Measurements from ENCODE around the gene DOLK.

DOLK gene

DNA sequence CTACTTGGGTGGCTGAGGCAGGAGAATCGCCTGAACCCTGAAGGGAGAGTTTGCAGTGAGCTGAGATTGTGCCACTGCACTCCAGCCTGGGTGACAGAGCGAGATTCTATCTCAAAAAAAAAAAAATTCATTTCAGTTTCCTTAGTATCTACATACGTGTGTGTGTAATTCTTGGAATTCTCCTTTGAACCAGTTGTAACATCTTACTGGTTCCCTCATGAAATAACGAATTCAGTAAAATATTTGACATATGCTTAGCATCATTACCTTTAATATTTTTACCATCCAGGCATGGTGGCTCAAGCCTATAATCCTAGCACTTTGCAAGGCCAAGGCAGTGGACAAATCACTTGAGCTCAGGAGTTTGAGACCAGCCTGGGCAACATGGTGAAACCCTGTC lies 17.8 kb downstream of the DOLK start:
- no peak for DNase-seq

DNA sequence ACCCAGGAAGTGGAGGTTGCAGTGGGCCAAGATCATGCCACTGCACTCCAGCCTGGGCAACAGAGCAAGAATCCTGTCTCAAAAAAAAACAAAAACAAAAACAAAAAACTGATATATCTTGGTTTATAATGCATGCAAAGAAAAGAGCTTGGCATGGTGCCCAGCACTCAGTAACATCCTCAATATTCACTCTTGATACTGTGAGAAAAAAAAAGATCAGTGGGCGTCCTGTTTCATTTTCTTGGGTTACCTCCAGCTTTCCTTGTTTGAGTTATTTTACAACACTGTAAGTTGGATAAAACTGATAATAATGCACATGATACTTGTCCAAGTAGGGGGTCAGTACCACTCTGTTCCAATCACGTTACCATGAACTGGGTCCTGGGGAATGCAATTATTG lies 18.8 kb downstream of the DOLK start:
- DNase-seq = no peak

DNA sequence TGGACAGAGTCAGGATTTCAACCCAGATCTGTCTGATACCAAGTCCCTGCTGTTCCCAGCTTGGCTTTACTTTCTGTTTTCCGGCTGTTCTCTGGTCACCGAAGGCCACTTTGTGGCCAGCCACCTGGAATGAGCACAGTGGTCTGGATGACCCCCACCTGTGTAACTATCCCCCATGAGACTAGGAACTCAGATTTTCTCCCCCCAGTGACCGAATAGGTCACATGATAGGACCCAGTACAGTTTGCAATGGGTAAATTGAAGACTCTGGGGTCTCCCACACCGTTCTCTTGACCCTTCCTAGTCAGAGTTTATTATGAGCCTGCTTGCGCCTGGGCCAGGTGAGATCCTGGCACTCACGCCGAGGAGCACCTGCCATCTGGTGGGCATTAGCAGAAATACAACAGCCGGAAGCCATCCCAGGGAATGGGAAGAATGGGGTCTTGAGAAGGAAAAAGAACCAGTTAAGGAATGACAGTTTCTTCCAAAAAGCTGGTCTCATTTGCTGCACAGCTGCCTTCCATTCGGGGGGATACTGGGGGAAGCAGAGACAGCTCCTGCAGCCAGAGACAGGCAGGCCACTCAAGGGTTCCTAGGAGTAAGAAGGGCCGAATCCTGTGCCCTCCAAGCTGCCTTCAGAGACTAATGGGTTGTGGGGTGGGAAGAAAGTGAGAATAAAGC lies 19.5 kb downstream of the DOLK start:
- DNase-seq = peak; percentile 9 to 28

DNA sequence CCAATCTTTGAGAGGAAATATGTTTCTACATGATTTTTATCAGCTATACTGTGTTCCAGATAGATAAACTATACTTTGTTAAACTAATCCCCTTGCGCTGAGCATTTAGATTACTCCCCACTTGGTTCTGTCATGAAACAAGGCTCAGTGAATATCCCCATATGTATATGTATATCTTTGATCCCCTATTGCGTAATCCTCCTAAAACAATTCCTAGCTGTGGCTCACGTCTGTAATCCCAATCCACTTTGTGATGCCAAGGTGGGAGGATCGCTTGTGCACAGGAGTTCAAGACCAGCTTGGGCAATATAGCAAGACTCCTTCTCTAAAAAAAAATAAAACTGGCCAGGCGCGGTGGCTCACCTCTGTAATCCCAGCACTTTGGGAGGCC lies 23.9 kb downstream of the DOLK start:
- DNase-seq = no peak

DNA sequence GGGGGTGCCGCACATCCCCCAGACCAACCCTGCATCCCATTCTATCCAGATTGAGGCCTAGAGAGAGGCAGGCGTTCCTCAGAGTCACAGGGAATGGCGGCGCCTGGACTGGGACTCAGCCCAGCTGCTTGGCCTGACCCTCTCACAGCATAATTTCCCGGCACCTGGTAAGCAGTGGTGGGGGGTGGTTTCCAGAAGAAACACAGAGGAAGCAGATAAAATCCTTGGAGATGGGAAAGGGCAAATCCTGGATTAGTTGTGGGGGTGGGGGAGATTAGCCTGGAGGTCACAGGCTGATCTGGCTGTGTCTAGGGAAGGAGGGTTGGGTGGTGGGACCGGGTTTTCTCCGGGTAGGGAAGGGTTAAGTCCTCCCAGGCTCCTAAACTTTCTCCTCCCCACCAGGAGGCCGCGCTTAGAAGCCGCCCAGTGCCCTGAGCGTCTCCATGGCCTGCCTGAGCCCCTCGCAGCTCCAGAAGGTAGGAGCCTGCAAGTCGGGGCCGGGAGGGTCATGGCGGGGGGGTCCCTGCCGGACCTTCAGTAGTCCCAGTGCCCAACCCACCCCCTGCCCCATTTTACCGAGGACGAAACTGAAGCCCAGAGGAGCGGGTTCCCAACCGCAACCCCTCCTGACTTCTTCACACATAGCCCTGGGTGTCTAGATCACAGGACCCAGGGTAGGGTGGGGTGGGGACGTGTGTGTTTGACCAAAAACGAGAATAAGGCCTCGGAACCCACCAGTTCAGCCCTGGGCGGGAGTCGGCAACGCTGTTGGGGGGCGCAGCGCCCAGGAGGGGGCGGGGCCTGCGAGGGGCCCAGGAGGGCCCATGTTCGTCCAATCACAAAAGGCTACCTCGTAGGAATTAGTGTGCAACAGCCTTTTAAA lies 25.3 kb downstream of the DOLK start:
- DNase-seq = no peak

DNA sequence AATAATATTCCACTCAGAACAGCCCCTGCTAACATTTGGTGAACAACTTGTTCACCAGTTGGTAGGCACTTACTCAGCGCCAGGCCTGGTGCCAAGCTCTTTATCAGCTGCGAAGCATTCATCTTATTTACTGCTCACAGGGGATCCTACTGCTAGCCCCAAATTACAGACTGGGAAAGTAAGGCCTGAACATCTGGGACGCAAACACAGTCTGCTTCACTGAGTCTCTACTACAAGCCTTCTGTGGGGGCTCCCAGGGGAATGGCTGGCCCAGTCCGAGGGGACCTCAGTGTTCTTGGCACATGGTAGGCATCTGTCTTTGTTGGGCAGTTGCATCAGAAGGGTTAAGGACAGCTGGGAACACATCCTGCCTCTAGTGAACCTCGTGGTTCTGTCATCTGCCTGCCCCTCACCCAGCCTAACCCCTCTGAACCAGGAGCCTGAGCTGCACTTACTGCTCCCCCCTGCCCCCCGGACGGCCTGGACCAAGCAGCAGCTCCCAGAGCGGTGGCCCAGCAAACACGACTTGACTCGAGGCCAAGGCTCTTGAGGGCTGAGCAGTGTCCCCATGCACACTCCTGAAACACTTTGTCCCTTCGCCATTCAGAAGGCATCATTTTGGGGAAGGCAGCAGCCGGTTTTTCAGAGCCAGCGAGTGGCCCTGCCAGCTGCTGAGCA lies 26.9 kb downstream of the DOLK start, which contains the start of gene PHYHD1:
Gene PHYHD1, plus strand, starts transcription at position 602 of the 678 bp plus-strand sequence. CDS start 1,342 bp downstream, outside the sequence.
- no peak for DNase-seq

DNA sequence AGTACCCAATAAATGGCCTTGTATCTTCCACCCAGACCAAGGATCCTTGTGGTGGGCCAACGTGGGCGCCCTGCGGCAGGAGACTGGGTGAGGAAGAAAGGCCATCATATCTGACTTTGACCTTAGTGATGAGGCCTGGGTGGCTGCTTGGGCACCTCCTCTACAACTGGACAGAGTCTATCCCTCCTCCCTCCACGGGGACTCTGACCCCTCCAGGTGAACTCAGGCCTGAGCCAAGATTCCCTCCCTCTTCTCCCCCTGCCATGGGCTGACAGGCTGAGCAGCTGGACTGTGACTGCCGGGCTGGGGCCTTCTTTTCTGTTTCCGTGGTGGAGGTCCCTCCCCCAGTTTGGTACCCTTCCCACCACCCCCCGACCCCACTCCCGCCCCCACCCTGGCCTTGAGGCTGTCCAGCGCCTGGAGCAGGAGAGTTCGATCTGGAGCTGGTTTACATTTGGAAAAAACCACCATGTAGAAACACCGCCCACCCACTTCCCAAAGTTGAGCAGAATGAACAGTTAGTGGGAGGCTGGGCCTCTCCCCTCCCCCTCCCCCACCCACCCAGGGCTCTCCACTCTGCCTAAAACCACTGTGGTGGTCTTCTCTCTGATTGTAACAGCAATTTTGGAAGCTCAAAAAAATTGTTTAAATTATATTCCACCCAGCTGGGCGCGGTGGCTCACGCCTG lies 27.9 kb downstream of the DOLK start:
- DNase-seq = no peak

DNA sequence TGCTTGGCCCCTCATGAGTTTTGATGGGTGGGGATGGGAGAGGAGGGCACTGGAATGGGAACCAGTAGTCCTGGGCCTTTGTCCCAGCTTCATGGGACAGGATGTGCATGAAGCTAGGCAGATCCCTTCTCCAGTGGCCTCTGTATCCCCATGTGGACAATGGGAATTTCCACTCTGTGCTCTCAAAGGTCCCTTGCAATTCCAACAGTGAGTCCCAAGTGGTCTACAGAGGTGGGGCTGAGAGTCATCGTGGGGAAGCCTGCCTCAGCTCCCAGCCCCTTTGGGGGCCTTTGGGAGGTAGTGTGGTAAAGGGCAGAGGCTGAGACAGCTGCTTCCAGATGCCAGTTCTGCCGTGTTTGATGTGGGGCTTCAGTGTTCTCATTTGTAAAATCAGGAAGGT lies 28.5 kb downstream of the DOLK start:
- no peak for DNase-seq

DNA sequence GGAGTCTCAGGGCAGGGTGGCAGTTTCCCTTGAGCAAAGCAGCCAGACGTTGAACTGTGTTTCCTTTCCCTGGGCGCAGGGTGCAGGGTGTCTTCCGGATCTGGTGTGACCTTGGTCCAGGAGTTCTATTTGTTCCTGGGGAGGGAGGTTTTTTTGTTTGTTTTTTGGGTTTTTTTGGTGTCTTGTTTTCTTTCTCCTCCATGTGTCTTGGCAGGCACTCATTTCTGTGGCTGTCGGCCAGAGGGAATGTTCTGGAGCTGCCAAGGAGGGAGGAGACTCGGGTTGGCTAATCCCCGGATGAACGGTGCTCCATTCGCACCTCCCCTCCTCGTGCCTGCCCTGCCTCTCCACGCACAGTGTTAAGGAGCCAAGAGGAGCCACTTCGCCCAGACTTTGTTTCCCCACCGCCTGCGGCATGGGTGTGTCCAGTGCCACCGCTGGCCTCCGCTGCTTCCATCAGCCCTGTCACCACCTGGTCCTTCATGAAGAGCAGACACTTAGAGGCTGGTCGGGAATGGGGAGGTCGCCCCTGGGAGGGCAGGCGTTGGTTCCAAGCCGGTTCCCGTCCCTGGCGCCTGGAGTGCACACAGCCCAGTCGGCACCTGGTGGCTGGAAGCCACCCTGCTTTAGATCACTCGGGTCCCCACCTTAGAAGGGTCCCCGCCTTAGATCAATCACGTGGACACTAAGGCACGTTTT lies 30.1 kb downstream of the DOLK start:
- DNase-seq = no peak

DNA sequence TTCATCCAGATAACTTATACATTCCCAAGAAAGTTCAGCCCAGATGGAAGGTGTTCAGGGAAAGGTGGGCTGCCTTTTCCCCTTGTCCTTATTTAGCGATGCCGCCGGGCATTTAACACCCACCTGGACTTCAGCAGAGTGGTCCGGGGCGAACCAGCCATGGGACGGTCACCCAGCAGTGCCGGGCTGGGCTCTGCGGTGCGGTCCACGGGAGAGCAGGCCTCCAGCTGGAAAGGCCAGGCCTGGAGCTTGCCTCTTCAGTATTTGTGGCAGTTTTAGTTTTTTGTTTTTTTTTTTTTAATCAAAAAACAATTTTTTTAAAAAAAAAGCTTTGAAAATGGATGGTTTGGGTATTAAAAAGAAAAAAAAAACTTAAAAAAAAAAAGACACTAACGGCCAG lies 30.7 kb downstream of the DOLK start:
- no peak for DNase-seq

DNA sequence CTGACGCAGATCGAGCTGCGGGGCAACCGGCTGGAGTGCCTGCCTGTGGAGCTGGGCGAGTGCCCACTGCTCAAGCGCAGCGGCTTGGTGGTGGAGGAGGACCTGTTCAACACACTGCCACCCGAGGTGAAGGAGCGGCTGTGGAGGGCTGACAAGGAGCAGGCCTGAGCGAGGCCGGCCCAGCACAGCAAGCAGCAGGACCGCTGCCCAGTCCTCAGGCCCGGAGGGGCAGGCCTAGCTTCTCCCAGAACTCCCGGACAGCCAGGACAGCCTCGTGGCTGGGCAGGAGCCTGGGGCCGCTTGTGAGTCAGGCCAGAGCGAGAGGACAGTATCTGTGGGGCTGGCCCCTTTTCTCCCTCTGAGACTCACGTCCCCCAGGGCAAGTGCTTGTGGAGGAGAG lies 31.2 kb downstream of the DOLK start:
- no peak for DNase-seq

DNA sequence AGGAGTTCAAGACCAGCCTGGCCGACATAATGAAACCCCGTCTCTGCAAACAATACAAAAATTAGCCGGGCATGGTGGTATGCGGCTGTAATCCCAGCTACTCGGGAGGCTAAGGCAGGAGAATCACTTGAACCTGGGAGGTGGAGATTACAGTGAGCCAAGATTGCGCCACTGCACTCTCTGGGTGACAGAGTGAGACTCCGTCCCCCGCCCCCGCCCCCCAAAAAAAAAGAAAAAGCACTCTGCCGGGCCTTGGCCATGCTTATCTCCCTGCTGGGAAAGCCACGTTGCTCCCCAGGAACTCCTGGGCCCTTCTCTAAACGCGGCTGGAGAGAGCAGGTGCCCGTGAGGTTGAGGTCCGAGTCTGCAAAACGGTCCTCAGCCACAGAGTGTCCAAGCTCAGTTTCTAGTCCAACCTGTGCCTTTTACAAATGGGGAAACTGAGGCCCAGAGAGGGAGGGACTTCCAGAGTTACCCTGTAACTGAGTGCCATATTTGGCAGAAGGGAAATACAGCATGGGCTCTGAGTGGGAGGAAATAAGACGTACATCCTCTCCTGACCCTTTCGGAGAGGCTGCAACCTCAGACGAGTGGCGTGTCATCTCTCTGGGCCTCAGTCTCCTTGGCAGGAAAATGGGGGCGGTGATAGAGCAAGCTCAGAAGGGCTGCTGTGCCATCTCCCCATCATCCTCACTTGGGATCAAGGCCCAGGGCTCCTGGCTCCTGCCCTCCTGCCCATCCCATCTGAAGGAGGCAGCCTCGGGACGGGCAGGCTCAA lies 33.2 kb downstream of the DOLK start:
- peak in 1 of 2 donors; percentile 55 for DNase-seq

DNA sequence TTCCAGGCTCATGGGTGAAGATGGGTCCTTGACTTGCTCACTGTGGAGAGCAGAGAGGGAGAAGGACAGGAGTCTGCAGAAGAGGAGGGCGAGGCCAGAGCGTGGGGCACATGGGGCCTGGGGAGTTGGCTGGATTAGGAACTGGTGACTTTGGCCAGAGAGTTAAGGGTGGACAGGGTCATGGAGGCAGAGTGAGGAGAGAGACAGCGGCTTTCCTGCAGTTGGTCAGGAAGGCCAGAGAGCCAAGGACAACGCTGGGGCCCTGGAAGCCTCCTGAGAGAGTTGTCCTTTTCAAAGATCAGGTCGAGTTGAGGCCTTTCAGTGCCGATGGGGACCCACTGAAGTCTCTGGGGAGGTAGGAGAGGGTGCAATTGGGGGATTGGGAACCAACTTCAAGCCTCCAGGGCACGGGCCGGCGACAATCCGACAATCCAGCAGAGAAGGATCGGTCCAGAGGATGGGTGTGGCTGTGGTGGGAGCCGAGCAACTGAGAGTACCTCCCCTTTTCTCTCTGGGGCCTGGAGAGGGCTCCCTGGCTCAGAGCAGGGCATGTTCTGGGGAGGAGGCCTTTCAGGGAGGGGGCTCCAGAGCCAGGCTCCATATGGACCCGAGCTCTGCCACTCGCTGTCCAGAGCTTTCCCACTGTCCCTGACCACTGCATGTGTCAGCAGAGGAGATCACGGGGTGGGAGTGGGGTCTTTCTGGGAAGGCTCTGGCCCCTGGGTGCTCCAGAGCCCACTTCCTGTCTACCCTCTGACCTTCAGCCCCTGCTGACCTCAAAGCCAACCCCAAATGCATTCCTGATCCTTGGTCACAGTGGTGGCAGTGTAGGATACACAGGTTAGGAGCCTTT lies 34.1 kb downstream of the DOLK start:
- DNase-seq = no peak

DNA sequence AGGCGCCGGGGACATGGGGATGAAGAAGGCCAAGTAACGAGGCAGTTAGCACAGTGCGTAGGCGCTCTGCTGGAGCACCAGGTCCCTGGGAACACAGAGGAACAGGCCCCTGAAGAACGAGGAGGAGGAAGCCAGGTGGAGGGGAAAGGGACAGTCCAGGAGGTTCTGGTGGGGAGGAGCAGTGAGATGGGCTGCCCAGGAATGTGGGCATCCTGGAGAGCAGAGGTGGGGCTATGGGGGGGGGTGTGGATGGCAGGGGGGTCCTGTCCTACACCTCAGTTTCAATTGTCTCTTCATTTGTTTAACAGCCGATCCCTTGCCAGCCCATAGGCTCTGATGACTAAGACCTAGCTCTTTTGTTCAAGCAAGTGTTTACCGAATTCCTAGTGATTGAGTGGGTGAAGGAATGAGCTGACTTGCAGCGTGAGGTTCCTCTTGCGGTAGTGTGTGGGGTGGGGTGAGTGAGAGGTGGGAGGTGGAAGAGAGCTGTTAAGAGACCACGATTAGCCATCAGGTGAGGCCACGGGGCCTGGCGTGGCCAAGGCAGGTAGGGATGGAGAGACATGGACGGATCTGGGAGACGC lies 35.0 kb downstream of the DOLK start:
- peak; percentile 54 to 84 for DNase-seq

DNA sequence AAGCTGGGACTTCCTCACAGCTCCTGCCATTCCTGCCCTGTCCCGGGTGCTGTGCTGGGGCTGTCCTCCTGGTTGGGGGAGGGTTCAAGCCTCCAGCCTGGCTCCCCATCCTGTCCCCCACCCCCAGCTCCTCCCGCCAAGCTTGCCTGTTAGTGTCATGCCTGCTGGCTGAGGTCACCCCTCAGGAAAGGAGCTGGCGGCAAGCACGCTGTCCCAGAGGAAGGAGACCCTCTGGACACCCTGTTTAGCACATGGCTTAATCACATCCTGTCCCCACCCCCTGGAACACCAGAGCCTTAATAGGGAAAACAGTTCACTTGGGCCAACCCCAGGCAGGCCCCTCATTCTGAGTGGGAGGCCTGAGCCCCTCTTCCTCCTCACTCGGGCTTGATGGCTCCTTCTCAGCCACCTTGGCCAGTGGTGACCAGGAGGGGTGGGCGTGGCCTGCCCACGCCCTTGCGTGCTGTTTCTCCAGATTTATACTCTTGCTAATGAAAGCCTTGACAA lies 35.8 kb downstream of the DOLK start:
- peak in 1 of 2 donors; percentile 23 for DNase-seq

DNA sequence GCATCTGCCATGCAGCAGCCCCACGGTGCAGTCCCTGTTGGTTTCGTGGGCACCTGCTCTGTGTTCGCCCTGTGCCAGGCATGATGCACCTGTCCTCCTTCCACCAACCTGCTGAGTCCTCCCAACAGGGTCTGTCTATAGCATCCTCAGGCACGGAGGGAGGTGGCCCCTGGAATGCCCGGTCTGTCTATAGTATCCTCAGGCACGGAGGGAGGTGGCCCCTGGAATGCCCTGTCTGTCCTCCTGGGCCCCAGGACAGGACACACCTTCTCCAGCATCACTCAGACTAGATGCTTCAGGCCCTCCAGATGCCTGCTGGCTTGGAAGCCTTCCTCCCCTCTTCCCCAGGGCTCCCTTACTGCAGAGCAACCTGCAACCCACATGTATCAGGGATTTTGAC lies 36.5 kb downstream of the DOLK start:
- no peak for DNase-seq

DNA sequence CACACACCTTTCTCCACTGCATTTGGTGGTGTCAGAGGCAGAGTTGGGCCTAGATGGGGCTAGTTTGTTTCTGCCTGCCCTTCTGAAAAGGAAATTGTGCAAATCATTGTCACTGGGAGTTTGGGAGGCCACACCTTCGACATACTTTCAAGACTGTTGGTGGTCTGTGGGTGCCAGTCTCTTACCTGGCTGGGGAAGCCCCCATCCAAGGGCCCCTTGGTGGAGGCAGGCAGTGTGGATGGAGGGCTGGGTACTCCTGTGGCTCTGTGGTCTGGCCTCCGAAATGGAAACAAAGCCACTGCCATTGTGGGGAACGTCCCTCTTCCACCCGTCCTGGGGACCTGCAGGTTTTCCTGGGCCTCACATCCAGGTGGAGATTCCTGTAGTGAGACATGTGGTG lies 37.5 kb downstream of the DOLK start:
- DNase-seq = no peak

DNA sequence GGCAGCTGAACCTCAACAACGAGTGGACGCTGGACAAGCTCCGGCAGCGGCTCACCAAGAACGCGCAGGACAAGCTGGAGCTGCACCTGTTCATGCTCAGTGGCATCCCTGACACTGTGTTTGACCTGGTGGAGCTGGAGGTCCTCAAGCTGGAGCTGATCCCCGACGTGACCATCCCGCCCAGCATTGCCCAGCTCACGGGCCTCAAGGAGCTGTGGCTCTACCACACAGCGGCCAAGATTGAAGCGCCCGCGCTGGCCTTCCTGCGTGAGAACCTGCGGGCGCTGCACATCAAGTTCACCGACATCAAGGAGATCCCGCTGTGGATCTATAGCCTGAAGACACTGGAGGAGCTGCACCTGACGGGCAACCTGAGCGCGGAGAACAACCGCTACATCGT lies 39.0 kb downstream of the DOLK start:
- DNase-seq = no peak

DNA sequence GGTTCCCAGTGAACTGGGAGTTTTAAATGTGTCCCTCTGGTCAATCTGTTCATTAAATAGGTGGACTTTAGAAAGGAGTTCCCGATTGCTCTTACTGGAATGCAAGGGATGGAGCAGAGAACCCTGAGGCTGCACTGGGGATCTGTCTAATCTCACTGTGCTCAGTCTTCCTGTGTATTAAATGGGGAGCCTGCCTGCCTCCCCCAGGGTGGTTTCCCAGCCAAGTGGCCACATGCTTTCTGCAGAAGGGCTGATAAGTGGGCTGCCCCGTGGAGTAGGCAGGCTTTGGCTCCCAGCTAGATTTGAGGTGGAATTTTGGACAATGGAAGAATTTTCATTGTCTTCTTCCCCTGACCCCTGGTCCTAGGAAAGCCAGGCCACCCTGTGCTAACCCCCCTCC lies 40.7 kb downstream of the DOLK start:
- DNase-seq = no peak

DNA sequence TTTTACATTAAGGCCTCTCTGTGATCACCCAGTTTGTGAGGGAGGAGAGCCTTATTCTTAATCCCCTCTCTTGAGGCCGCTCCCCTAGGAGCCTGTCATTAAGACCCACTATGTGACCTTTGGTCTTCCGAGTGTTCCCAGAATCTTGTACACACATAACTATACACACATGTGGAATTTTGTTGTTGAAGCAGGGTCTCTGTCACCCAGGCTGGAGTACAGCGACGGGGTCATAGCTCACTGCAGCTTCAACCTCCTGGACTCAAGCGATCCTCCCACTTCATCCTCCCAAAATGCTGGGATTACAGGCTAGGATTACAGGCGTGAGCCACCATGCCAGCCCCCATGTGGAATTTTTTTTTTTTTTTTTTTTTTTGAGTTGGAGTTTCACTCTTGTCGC lies 41.4 kb downstream of the DOLK start:
- DNase-seq = no peak

Measured in inflammatory macrophage (primary cell).